HG02970 (cell line): ENCODE data around the gene TNNT2.

ENCODE experiments used
- ATAC-seq: cut with Tn5 transposase; IDR thresholded peaks from one replicate; pipeline ENCODE4 v1.9.1; 2021; ENCODE audit warnings: mild to moderate bottlenecking, moderate library complexity, moderate number of reproducible peaks; ENCODE audit not compliant: unreplicated experiment, low FRiP score

The TNNT2 gene

DNA sequence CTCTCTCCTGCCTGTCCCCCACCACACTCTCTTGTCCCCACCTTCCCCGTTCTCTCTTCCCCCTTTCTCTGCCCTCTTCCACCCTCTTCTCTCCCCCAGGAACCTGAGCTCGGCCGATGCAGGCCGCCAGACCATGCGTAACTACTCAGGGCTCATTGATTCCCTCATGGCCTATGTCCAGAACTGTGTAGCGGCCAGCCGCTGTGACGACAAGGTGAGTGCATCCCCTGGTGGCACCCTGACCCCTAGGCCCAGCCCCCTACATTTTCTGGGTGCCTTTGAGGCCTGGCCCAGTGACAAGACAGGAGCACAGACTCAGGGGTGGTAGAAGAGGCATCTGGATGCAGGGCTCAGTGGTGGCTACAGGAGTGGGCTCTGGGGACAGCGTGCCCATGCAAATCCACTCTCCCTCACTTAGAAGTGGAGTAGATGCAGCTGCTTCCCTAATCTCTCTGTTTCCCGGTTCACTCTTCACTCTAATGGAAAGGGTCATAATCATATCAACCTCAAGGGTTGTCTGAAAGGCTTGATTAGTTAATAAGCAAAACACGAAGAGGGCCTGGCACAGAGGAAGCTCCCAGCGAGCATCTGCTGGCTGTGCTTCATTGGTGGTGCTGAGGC, 57.2 kb downstream of the TNNT2 start:
- no peak for ATAC-seq

DNA sequence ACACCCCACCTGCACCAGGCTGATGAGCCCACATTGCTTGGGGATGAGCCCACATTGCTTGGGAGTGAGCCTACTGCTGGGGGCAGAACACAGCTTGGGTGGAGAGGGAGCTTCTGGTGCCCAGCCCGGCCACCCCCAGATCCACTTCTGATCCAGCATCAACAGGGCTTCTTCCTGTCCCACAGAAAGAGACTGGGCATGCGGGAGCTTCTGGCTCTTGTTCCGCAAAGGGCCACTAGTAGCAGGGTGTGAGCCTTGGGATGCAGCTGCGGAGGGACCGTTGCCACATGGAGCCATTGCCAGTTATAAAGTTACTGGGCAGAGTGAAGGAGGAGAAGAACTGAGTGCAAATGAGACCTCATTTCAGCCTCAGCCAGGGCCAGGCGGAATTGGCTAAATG, 57.8 kb downstream of the TNNT2 start:
- ATAC-seq, result no peak

DNA sequence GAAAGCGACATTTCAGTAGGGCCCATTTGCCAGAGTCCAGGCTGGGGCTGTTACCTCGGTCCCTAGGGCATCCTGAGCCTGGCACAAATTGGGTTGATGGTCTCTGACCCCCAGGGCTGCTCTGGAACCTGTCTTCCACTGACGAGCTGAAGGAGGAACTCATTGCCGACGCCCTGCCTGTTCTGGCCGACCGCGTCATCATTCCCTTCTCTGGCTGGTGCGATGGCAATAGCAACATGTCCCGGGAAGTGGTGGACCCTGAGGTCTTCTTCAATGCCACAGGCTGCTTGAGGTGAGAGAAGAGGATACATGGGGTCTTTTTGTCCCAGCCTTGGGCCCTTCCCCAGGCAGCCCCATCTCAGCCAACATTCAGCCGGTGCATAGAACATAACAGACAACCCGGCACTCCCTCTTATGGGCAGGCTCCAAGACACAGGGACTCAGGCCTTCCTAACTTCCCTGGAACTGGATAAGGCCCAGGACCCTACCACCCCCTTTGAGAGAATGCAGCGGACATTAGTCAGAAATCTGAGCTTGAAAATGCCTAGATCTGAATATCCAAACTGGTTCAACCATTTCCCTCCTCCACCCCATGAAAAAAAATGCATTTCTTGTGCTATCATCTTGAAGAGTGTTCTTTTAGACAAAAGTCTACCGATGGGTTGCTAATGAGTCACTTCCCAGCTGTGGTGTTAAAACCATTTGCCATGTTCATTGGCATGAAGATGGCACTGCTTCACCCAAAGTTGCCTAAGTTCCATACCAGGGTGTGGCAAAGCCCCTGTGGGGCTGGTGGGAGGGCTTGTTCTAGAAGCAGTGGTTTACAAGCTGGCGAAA, 58.8 kb downstream of the TNNT2 start:
- ATAC-seq, result no peak

DNA sequence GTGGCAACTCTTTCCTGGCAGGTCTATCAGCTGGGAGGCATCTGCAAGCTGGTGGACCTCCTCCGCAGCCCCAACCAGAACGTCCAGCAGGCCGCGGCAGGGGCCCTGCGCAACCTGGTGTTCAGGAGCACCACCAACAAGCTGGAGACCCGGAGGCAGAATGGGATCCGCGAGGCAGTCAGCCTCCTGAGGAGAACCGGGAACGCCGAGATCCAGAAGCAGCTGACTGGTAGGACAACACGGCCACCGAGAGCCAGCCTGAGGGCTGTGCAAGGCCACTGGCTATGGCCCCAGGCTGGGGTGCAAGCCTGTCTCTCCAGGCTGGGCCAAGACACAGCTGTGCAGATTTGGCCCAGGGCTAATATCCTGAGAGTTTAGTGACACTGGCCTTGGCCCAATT, 59.9 kb downstream of the TNNT2 start:
- no peak for ATAC-seq

DNA sequence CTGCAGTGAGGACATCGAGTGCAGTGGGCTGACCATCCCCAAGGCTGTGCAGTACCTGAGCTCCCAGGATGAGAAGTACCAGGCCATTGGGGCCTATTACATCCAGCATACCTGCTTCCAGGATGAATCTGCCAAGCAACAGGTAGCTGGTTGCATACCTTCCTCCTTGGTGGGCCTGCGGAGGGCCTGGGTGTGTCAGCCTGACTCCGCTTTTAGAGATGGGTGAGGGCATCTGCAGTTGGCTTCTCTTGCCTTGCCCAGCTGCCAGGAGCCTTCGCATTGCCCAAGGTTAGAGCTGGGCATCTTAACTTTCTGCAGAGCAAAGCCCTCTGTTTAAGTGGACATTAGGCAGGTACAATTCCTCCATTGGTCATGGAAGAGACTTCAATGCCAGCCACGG, 60.9 kb downstream of the TNNT2 start:
- no peak for ATAC-seq

DNA sequence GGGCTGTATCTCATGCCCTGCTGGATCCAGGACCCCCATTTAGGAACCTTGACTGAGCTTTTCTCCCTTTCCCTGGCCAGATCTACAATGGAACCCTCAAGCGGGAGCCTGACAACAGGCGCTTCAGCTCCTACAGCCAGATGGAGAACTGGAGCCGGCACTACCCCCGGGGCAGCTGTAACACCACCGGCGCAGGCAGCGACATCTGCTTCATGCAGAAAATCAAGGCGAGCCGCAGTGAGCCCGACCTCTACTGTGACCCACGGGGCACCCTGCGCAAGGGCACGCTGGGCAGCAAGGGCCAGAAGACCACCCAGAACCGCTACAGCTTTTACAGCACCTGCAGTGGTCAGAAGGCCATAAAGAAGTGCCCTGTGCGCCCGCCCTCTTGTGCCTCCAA, 64.4 kb downstream of the TNNT2 start:
- no peak for ATAC-seq

DNA sequence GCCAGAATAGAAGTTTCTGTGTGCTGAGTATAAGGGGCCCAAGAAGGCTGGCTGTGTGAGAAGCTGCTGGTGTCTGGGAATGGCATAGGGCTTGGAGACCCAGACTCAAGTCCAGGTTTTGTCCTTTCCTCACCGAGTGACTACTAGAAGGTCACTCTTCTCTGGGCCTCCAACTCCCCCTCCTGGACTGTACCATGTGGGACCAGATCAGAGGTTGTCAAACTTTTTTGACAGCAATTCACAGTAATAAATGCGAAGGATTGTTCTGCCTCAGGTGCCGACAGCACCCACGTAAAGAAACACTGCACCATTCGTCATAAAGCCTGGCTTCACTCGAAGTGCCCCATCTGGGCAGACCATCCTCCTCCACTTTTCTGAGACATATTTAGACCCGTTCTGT, 65.2 kb downstream of the TNNT2 start:
- ATAC-seq, result no peak

DNA sequence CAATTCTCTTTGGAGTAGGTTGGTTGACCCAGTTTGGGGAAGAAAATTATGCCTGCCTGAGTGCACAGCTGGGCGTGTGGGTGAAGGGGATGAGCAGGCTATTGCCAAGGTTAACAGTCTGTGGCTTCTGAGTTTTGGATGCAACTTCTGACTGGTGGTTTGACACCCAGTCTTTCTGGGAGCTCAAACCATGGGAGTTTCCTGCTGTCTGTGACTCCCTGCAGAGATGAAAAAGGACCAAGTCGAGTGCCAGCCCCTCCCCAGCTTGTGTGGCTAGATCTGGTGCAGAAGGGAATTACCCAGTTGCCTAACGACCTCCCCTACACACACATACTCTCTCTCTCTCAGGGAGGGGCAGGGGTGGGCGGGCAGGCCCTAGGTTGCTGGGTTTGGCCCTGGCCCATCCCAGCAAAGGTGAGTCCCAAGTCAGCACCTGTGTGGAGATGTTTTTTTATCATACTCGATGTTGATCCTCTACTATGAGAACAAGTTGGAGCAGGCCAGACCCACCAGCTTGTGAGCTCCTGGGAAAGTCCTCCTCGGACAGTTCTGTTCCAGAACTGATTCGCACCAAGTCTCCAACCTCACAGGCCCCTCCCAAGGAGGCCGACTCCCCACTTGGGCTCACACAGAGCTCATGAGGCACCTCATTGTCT, 66.0 kb downstream of the TNNT2 start:
- ATAC-seq, result no peak

DNA sequence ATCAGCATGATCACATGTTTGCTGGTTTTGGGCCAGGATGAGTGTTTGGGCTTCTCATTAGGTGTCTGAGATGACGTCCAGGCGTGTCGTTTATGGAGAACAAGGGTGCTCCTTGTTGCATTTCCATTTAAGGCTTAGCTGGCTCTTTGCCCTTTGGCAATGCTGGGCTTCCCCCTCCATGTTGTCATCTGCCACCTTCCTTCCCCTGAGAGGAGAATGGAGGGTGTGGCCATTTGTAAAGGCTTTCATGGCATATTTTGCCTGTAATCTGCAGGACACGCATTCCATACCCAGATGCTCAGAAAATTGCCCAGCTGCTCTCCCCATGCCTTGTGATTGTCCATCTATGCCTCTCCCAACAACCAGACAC, 66.5 kb downstream of the TNNT2 start:
- ATAC-seq, result no peak

DNA sequence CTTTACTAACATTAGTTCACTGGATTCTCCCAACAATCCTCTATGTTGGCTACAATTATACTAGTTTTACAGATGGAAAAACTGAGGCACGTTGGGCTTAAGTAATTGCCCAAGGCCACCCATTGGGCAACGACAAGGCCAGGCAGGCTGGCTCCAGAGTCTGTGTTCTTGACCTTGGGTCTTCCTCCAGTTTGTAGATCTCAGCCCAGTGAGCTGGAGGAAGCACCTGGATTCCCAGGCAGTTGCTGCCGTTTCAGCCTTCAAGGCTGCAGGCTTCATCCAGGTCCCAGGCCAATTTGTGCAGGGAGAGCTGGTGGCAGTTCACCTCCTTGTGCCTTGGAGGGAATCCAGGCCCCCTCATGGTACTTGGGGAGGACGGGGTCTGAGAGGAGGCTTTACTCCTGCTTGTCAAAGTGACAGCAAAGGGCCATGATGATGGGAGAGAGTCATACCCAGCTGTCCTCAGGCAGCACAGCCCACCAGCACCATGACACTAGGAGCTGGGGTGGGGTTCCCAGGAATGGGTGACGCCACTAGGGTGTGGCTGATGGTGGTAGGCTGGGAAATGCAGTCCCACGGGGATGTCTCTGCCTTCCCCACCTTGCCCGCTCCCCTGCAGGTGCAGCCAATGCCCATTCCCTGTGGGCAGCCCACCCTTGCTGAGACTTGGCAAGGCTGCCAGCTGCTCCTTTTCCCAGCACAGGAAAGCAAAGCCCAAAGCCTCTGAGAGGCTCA, 67.1 kb downstream of the TNNT2 start:
- ATAC-seq, result no peak

DNA sequence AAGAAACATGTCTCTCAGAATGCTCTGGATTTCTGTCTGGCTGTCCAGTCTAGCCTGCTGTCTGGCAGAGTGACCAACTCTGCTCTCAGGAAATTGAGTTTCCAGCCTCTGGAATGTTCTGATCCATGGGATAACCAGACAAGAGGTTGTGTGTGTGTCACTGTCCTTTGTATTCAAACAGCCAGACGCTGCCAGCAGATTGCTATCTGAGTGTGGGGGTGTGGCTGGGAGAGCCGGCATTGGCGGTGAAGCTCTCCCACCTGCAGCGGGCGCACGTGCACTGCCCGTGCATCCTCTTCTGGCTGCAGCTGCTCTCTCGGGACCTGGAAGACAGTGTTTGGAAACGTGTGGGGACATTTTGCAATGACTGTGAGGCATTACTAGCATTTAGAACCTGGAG, 68.1 kb downstream of the TNNT2 start:
- ATAC-seq, result no peak
